H1 (cell line): Measurements from ENCODE around the gene ITGA3. TPM values are rescaled to one million over a fixed set of nuclear protein-coding genes. Genes with fewer than 3 reads are reported as not detected.

Experiments used
- RNF2 ChIP-seq: fragments of 200-900, 300-1000 bp; sonication (generic); IDR thresholded peaks from 2 replicates; pipeline ENCODE4 v1.7.1; 2016; ENCODE audit warnings: borderline replicate concordance, low read depth, mild to moderate bottlenecking, antibody characterized with exemption, low read length; ENCODE audit not compliant: poor library complexity, severe bottlenecking; ENCODE audit errors: missing control alignments
- SRF ChIP-seq: IDR thresholded peaks from 2 replicates; pipeline ENCODE4 v1.6.1; 2011; ENCODE audit warnings: mild to moderate bottlenecking, low read depth, low read length, moderate library complexity
- SUZ12 ChIP-seq: fragments of 200-600 bp; sonication (generic); IDR thresholded peaks from 2 replicates; pipeline ENCODE4 v1.6.1; 2012; ENCODE audit warnings: mild to moderate bottlenecking, inconsistent platforms, low read length, moderate library complexity, mixed read lengths
- ZNF274 ChIP-seq: IDR thresholded peaks from 2 replicates; pipeline ENCODE4 v1.7.0; 2012; ENCODE audit warnings: low read length, borderline replicate concordance; ENCODE audit errors: extremely low read depth
- polyA plus RNA-seq, 7 experiments: library from polyadenylated mRNA; depleted of rRNA in 3 of 7; stranded (reverse) in 5 of 7; unstranded in 2 of 7; fragments of >200 nt in 5 of 7; fragments of 200-250 nt in 2 of 7; gene quantifications; 1 replicate in 5 of 7; 2 replicates in 1 of 7; 4 replicates in 1 of 7; pipeline versions ENCODE4 v1.2.1 to v1.2.3, GENCODE V29; 2011 to 2013; ENCODE audit warnings: missing spikeins in 2 of 7, mixed read lengths in 2 of 7
- total RNA-seq: library from RNA; stranded (reverse); fragmentation: NEBNext Ultra II Directional; extraction: Animal tissue kit (Norgen Biotek cat#: 25700); gene quantifications from 2 replicates; pipeline ENCODE4 v1.2.1, GENCODE V29; 2021
- TF ChIP-seq, protein P1 (sequence below): fragments of 300-600 bp; sonication (generic); IDR thresholded peaks from 2 replicates; pipeline ENCODE4 v1.7.1; 2012; ENCODE audit warnings: low read length, moderate library complexity, mild to moderate bottlenecking, inconsistent platforms; ENCODE audit not compliant: insufficient replicate concordance

ITGA3 gene
- total and polyA plus RNA-seq, 2 of the 8 experiments (the other 6 are each of a cell fraction or from before 2014, with no cell fraction given), result 24.0 to 24.2 TPM

DNA sequence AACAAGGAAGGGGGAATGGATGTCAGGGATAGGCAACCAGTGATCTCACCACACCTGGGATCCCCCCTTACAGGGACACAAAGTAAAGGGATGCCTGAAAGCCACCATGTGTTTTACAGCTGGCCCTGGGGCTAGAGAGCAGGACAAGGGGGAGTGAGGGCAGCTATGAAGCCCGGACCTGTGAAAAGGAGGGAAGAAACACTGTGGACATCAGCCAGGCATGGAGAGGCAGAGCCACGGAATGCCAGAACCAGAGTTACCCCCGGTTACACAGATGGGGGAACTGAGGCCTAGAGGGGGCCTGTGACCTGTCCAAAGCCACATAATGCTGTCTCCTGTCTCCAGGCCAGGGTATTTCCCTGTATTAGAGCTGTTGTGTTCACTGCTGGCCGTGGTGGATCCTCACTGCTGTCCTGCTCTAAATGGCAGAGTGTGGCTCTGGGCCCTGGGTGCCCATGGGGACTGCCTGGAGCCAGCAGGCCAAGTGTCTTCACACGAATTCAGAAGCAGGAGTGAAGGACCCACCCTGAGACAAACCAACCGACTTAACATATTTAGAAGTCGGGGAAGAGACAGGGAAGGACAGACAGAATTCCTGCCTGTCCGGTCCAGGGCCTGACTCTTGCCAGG, 29.7 kb upstream of the ITGA3 start (continued):
- no peak for TF ChIP-seq RNF2
- no peak for TF ChIP-seq SRF
- TF ChIP-seq SUZ12, result no peak
- no peak for TF ChIP-seq ZNF274
- TF ChIP-seq, protein P1, sequence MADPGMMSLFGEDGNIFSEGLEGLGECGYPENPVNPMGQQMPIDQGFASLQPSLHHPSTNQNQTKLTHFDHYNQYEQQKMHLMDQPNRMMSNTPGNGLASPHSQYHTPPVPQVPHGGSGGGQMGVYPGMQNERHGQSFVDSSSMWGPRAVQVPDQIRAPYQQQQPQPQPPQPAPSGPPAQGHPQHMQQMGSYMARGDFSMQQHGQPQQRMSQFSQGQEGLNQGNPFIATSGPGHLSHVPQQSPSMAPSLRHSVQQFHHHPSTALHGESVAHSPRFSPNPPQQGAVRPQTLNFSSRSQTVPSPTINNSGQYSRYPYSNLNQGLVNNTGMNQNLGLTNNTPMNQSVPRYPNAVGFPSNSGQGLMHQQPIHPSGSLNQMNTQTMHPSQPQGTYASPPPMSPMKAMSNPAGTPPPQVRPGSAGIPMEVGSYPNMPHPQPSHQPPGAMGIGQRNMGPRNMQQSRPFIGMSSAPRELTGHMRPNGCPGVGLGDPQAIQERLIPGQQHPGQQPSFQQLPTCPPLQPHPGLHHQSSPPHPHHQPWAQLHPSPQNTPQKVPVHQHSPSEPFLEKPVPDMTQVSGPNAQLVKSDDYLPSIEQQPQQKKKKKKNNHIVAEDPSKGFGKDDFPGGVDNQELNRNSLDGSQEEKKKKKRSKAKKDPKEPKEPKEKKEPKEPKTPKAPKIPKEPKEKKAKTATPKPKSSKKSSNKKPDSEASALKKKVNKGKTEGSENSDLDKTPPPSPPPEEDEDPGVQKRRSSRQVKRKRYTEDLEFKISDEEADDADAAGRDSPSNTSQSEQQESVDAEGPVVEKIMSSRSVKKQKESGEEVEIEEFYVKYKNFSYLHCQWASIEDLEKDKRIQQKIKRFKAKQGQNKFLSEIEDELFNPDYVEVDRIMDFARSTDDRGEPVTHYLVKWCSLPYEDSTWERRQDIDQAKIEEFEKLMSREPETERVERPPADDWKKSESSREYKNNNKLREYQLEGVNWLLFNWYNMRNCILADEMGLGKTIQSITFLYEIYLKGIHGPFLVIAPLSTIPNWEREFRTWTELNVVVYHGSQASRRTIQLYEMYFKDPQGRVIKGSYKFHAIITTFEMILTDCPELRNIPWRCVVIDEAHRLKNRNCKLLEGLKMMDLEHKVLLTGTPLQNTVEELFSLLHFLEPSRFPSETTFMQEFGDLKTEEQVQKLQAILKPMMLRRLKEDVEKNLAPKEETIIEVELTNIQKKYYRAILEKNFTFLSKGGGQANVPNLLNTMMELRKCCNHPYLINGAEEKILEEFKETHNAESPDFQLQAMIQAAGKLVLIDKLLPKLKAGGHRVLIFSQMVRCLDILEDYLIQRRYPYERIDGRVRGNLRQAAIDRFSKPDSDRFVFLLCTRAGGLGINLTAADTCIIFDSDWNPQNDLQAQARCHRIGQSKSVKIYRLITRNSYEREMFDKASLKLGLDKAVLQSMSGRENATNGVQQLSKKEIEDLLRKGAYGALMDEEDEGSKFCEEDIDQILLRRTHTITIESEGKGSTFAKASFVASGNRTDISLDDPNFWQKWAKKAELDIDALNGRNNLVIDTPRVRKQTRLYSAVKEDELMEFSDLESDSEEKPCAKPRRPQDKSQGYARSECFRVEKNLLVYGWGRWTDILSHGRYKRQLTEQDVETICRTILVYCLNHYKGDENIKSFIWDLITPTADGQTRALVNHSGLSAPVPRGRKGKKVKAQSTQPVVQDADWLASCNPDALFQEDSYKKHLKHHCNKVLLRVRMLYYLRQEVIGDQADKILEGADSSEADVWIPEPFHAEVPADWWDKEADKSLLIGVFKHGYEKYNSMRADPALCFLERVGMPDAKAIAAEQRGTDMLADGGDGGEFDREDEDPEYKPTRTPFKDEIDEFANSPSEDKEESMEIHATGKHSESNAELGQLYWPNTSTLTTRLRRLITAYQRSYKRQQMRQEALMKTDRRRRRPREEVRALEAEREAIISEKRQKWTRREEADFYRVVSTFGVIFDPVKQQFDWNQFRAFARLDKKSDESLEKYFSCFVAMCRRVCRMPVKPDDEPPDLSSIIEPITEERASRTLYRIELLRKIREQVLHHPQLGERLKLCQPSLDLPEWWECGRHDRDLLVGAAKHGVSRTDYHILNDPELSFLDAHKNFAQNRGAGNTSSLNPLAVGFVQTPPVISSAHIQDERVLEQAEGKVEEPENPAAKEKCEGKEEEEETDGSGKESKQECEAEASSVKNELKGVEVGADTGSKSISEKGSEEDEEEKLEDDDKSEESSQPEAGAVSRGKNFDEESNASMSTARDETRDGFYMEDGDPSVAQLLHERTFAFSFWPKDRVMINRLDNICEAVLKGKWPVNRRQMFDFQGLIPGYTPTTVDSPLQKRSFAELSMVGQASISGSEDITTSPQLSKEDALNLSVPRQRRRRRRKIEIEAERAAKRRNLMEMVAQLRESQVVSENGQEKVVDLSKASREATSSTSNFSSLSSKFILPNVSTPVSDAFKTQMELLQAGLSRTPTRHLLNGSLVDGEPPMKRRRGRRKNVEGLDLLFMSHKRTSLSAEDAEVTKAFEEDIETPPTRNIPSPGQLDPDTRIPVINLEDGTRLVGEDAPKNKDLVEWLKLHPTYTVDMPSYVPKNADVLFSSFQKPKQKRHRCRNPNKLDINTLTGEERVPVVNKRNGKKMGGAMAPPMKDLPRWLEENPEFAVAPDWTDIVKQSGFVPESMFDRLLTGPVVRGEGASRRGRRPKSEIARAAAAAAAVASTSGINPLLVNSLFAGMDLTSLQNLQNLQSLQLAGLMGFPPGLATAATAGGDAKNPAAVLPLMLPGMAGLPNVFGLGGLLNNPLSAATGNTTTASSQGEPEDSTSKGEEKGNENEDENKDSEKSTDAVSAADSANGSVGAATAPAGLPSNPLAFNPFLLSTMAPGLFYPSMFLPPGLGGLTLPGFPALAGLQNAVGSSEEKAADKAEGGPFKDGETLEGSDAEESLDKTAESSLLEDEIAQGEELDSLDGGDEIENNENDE, result no peak
